Naive thymus-derived CD8-positive, alpha-beta T cell (primary cell): ENCODE measurements around the gene ZNF141. TPM values are rescaled to one million over a fixed set of nuclear protein-coding genes. Genes with fewer than 3 reads are reported as not detected.
A peak's percentile ranks its signal among the peaks of the same experiment; 100 is the strongest.
"Not testable (repeated sequence)": the region's sequence is repeated elsewhere in the genome, so short reads cannot be mapped to it uniquely, and the experiment has no call there.

Experiments used
- ATAC-seq, 2 donors: fragments of 150-1000 bp; cut with Tn5 transposase in 1 of 2; sonication (Bioruptor Pico), chemical (Tn5 transposase) in 1 of 2; 1 replicate in 1 of 2; 2 replicates in 1 of 2; pipeline ENCODE4 v1.10.0; 2021; ENCODE audit warnings: mild to moderate bottlenecking in 2 of 2, moderate library complexity in 2 of 2
- POLR2A ChIA-PET: fragments of 350-600 bp; sonication (Branson Sonifier 250); formaldehyde crosslinking; loops from one replicate; lab custom pipeline; 2021; ENCODE audit warnings: antibody characterized with exemption; lab: Charles Lee
- DNase-seq, 10 donors: peaks; one replicate each; pipeline versions ENCODE4 v3.0.0 to v3.0.0-alpha.2; 2020 to 2022
- H3K27ac Mint-ChIP-seq, 10 donors: one replicate each; pipeline ENCODE4 v1.8.0; 2020 to 2022; ENCODE audit warnings: mild to moderate bottlenecking in 10 of 10, mixed read lengths in 10 of 10, moderate library complexity in 4 of 10, inconsistent platforms in 1 of 10
- H3K27me3 Mint-ChIP-seq, 5 donors: one replicate each; pipeline ENCODE4 v1.8.0; 2021 to 2022; ENCODE audit warnings: mixed read lengths in 5 of 5
- H3K36me3 Mint-ChIP-seq, 3 donors: one replicate each; pipeline ENCODE4 v1.8.0; 2020 to 2022; ENCODE audit warnings: mixed read lengths in 3 of 3, mild to moderate bottlenecking in 2 of 3, inconsistent platforms in 1 of 3
- H3K4me1 Mint-ChIP-seq, 4 donors: one replicate each; pipeline ENCODE4 v1.8.0; 2021 to 2022; ENCODE audit warnings: mixed read lengths in 4 of 4
- H3K4me3 Mint-ChIP-seq, 10 donors: one replicate each; pipeline ENCODE4 v1.8.0; 2020 to 2022; ENCODE audit warnings: mild to moderate bottlenecking in 10 of 10, mixed read lengths in 10 of 10, moderate library complexity in 6 of 10, inconsistent platforms in 1 of 10
- H3K9me3 Mint-ChIP-seq, 9 donors: one replicate each; pipeline ENCODE4 v1.8.0; 2020 to 2022; ENCODE audit warnings: mixed read lengths in 9 of 9, mild to moderate bottlenecking in 3 of 9, inconsistent platforms in 1 of 9, moderate library complexity in 1 of 9
- polyA plus RNA-seq, 3 donors: library from polyadenylated mRNA; unstranded; fragments of 300-500 nt; fragmentation: Illumina TruSeq; gene quantifications; one replicate each; pipeline ENCODE4 v1.2.3, GENCODE V29; 2021
- total RNA-seq, 8 experiments: library from RNA in 2 of 8; stranded (reverse) in 2 of 8; gene quantifications; one replicate each; pipeline ENCODE4 v1.2.3 and lab custom pipeline; 2021 to 2026

ZNF141 gene
- 10 to 100 TPM; 66.8 to 69.4 TPM for total RNA-seq
- polyA plus RNA-seq = 10 to 100 TPM; 11.6 to 16.4 (median 12.3) TPM
- 47.9 to 153 (median 70.9) reads per million in 6 experiments for total RNA-seq (lab: John Stamatoyannopoulos, UW)

- ATAC-seq (peak; percentile 91 to 92), DNase-seq (peak; percentile 76 to 96 (median 92))
- H3K27ac Mint-ChIP-seq = peak within 1 kb of the TSS; percentile 95 to 100 (median 99)
- peaks cover 0 to 2% (median 0%) of the 10 kb centered on the region in 5 donors for H3K27me3 Mint-ChIP-seq
- H3K9me3 Mint-ChIP-seq = peaks cover 9 to 59% (median 26%) of the 10 kb centered on the region in 9 donors
- H3K4me1 Mint-ChIP-seq = peaks cover 19 to 42% (median 37%) of the 10 kb centered on the region in 4 donors
- H3K36me3 Mint-ChIP-seq = peaks cover 37 to 52% (median 38%) of the 10 kb centered on the region in 3 donors
- H3K4me3 Mint-ChIP-seq = peak within 1 kb of the TSS; percentile 94 to 100 (median 99)
- POLR2A ChIA-PET = interaction anchor here (0.5 to 2.9 kb wide), 13 partner anchors 9 to 594 kb away, joined by 3 to 29 read pairs (median 3); partner anchors contain the start of genes GAK, TMEM175, ZNF595 and ZNF718
Measured at GRCh38 chr4:337143-337931, at the start of gene ZNF141. Gene ZNF141 (plus strand): TSS chr4:337814. CDS start chr4:337984, 170 bp downstream.

GRCh38 chr4:288891-289290, 48.7 kb upstream of the ZNF141 start:
- Mint-ChIP-seq H3K27me3 (no peaks in the 10 kb centered on the region), H3K4me1 (no peaks in the 10 kb centered on the region), H3K27ac (no peak overlapping the region), H3K36me3 (peaks cover 0 to 37% (median 12%) of the 10 kb centered on the region in 3 donors), H3K4me3 (no peak overlapping the region), H3K9me3 (peaks cover 10 to 78% (median 33%) of the 10 kb centered on the region in 9 donors)
- DNase-seq (no peak), ATAC-seq (no peak)
- POLR2A ChIA-PET = no interaction called here

GRCh38 chr4:294732-295131, 42.9 kb upstream of the ZNF141 start:
- Mint-ChIP-seq H3K36me3 (peaks cover 0 to 14% (median 5%) of the 10 kb centered on the region in 3 donors), H3K27ac (no peak overlapping the region), H3K4me3 (no peak overlapping the region), H3K27me3 (no peaks in the 10 kb centered on the region), H3K4me1 (no peaks in the 10 kb centered on the region), H3K9me3 (peaks cover 0 to 66% (median 22%) of the 10 kb centered on the region in 9 donors)
- ATAC-seq (no peak), DNase-seq (no peak)
- POLR2A ChIA-PET = no interaction called here

DNA sequence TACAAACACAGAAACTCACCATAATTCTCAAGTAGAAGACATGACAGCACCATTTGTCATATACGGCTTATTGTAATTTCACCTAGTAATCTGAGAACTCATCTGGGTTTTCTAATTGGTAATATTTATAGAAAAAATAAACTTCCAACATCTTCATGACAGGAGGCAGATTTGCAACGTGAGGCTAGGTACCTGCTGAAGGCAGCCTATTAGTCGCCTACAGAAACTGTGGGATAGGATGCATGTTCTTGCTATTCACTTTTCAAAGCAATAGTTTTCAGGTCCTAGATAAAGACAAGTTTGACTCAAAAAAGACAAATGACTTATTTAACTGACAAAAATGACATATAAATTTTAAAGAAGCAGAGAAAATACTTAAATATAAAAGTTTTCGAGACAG, 35.2 kb upstream of the ZNF141 start:
- Mint-ChIP-seq H3K4me3 (no peak overlapping the region), H3K27ac (no peak overlapping the region), H3K9me3 (peaks cover 7 to 81% (median 50%) of the 10 kb centered on the region in 9 donors), H3K36me3 (peaks cover 14 to 36% (median 33%) of the 10 kb centered on the region in 3 donors), H3K4me1 (peaks cover 2 to 17% (median 14%) of the 10 kb centered on the region in 4 donors), H3K27me3 (peaks cover 12 to 51% (median 25%) of the 10 kb centered on the region in 5 donors)
- DNase-seq (no peak), ATAC-seq (no peak)
- POLR2A ChIA-PET = no interaction called here

- ATAC-seq, POLR2A ChIA-PET, DNase-seq, H3K27ac Mint-ChIP-seq: not testable (repeated sequence)
- H3K27me3 Mint-ChIP-seq = peaks cover 12 to 51% (median 25%) of the 10 kb centered on the region in 5 donors
- H3K4me3 Mint-ChIP-seq = peak overlapping the region in 1 of 10 donors; percentile 29
- peaks cover 14 to 45% (median 43%) of the 10 kb centered on the region in 3 donors for H3K36me3 Mint-ChIP-seq
- peaks cover 7 to 85% (median 50%) of the 10 kb centered on the region in 9 donors for H3K9me3 Mint-ChIP-seq
- peaks cover 2 to 17% (median 14%) of the 10 kb centered on the region in 4 donors for H3K4me1 Mint-ChIP-seq
Measured at GRCh38 chr4:304516-304915, 33.1 kb upstream of the ZNF141 start.

DNA sequence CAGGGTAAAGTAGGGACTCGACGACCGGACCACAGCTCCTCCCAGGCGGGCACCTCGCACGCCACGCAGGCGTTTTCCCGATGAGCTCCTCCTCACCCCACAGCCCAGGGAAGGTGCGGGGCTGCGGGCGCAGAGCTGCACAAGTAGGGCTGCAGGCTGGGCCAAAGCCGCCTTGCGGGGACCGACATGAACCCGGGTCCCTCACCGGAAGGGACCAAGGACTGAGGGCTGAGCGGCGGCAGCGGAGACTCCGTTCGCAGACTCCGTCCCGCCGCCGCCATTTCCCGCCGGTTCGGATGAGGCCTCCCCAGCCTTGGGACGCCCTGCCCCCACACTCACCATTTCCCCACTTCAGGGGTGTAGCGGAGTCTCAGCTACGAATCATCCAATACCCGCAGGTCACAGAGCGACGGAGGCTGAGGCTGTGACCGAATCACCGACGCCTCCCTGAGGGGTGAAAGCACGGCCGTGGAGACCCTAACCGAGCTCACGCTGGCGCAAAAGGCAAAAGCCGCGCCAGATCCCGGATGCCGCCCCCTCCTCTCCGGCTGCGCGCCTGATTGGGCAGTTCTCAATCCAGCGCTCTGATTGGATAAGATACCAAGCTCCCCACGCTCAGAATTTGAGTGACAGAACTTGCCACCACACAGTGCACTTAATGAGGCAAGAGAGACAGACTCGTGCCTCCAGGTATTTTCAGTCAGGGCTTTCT, 32.5 kb upstream of the ZNF141 start, which contains the start of gene ZNF732:
TSS of gene ZNF732 (minus strand) at position 506 of the 712 bp plus-strand sequence. CDS start at position 342, 164 bp downstream.
- POLR2A ChIA-PET = interaction anchor here (0.6 kb wide), 1 partner anchor 231 kb away, joined by 4 read pairs; no protein-coding TSS in a partner anchor
- ATAC-seq (no peak), DNase-seq (no peak)
- H3K36me3 Mint-ChIP-seq = peaks cover 14 to 45% (median 43%) of the 10 kb centered on the region in 3 donors
- peaks cover 9 to 92% (median 50%) of the 10 kb centered on the region in 9 donors for H3K9me3 Mint-ChIP-seq
- peak within 1 kb of the TSS in 4 of 10 donors; percentile 24 to 41 (median 36) for H3K4me3 Mint-ChIP-seq
- H3K27me3 Mint-ChIP-seq = peaks cover 12 to 51% (median 25%) of the 10 kb centered on the region in 5 donors
- H3K27ac Mint-ChIP-seq = peak within 1 kb of the TSS in 1 of 10 donors; percentile 6
- peaks cover 2 to 17% (median 14%) of the 10 kb centered on the region in 4 donors for H3K4me1 Mint-ChIP-seq

- ATAC-seq (no peak), DNase-seq (no peak)
- peaks cover 17 to 50% (median 46%) of the 10 kb centered on the region in 3 donors for H3K36me3 Mint-ChIP-seq
- H3K9me3 Mint-ChIP-seq = peaks cover 15 to 97% (median 50%) of the 10 kb centered on the region in 9 donors
- H3K4me3 Mint-ChIP-seq = peak overlapping the region in 3 of 10 donors; percentile 34 to 41 (median 38)
- POLR2A ChIA-PET = no interaction called here
- peaks cover 12 to 57% (median 29%) of the 10 kb centered on the region in 5 donors for H3K27me3 Mint-ChIP-seq
- H3K4me1 Mint-ChIP-seq = peaks cover 2 to 17% (median 14%) of the 10 kb centered on the region in 4 donors
- H3K27ac Mint-ChIP-seq = no peak overlapping the region
Measured at GRCh38 chr4:306551-306961, 31.1 kb upstream of the ZNF141 start.

- no peak overlapping the region for H3K4me3 Mint-ChIP-seq
- H3K36me3 Mint-ChIP-seq = peaks cover 2 to 38% (median 33%) of the 10 kb centered on the region in 3 donors
- POLR2A ChIA-PET = interaction anchor here (0.6 kb wide), 1 partner anchor 8 kb away, joined by 4 read pairs; no protein-coding TSS in a partner anchor
- H3K9me3 Mint-ChIP-seq = peaks cover 8 to 97% (median 40%) of the 10 kb centered on the region in 9 donors
- no peak overlapping the region for H3K27ac Mint-ChIP-seq
- peaks cover 2 to 30% (median 10%) of the 10 kb centered on the region in 5 donors for H3K27me3 Mint-ChIP-seq
- H3K4me1 Mint-ChIP-seq = peaks cover 2 to 15% (median 13%) of the 10 kb centered on the region in 4 donors
- ATAC-seq (no peak), DNase-seq (no peak)
Measured at GRCh38 chr4:309807-310206, 27.8 kb upstream of the ZNF141 start.

- Mint-ChIP-seq H3K27me3 (peaks cover 0 to 35% (median 8%) of the 10 kb centered on the region in 5 donors), H3K9me3 (peaks cover 11 to 95% (median 53%) of the 10 kb centered on the region in 9 donors), H3K4me3 (no peak overlapping the region), H3K36me3 (peaks cover 5 to 50% (median 29%) of the 10 kb centered on the region in 3 donors), H3K4me1 (no peaks in the 10 kb centered on the region), H3K27ac (no peak overlapping the region)
- POLR2A ChIA-PET = no interaction called here
- DNase-seq (no peak), ATAC-seq (no peak)
Measured at GRCh38 chr4:314296-314903, 23.2 kb upstream of the ZNF141 start.

- DNase-seq (no peak), ATAC-seq (no peak)
- Mint-ChIP-seq H3K36me3 (peaks cover 0 to 26% (median 13%) of the 10 kb centered on the region in 3 donors), H3K27me3 (no peaks in the 10 kb centered on the region), H3K4me3 (no peak overlapping the region), H3K4me1 (no peaks in the 10 kb centered on the region), H3K9me3 (peaks cover 0 to 68% (median 23%) of the 10 kb centered on the region in 9 donors), H3K27ac (no peak overlapping the region)
- POLR2A ChIA-PET = no interaction called here
Measured at GRCh38 chr4:328729-329128, 8.9 kb upstream of the ZNF141 start.

DNA sequence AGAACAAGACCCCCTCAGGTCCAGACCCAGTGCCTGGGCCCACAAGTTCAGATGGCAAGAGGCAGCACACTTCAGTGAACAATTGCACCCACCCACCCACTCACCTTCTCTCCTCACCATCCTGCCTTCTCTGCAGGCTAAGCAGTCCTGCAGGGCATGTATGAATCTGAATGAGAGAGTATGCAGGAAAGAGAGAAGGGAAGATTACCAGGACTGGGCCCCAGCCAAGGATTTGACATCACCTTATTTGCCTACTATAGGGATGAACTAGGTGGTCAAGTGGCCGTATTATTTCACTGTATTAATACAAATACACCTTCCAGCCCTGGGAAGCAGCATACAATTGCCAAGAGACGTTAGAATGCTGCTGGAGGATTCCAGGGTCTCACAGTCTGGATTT, 2.1 kb upstream of the ZNF141 start:
- Mint-ChIP-seq H3K27me3 (peaks cover 0 to 2% (median 0%) of the 10 kb centered on the region in 5 donors), H3K27ac (peak overlapping the region in 7 of 10 donors; percentile 2 to 88 (median 87)), H3K9me3 (peaks cover 6 to 51% (median 14%) of the 10 kb centered on the region in 9 donors), H3K36me3 (peaks cover 20 to 36% (median 26%) of the 10 kb centered on the region in 3 donors), H3K4me3 (peak overlapping the region in 9 of 10 donors; percentile 39 to 89 (median 79)), H3K4me1 (peaks cover 17 to 37% (median 34%) of the 10 kb centered on the region in 4 donors)
- no peak for ATAC-seq
- POLR2A ChIA-PET = interaction anchor here (0.5 kb wide), 1 partner anchor 163 kb away, joined by 6 read pairs; no protein-coding TSS in a partner anchor
- no peak for DNase-seq
